Fibroblast of skin of right quadriceps (primary cell): ENCODE results near the gene PDS5B.
"Not testable (repeated sequence)": the region's sequence is repeated elsewhere in the genome, so short reads cannot be mapped to it uniquely, and the experiment has no call there.

Experiments used
- DNase-seq: peaks from one replicate; pipeline ENCODE4 v3.0.0-alpha.2; 2013

Gene PDS5B

DNA sequence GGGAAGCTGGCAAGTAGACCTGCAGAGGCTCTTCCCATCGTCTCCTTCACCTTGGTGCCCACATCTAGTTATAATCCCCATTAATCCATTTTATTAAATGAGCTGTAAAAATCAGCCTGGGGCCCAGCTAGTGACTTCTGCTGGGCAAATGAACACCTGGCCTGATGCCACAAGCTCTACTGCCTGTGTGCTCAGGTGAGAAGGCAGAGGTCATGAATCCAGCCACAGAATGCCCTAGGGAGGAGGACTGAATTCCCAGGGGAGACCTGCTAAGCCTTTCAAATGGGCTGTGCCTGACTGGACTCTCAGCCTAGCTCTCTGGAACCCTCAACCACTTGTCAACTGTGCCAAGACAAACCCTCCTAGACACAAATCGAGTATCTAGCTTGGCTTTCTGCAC lies 74.0 kb downstream of the PDS5B start:
- DNase-seq: no peak

DNA sequence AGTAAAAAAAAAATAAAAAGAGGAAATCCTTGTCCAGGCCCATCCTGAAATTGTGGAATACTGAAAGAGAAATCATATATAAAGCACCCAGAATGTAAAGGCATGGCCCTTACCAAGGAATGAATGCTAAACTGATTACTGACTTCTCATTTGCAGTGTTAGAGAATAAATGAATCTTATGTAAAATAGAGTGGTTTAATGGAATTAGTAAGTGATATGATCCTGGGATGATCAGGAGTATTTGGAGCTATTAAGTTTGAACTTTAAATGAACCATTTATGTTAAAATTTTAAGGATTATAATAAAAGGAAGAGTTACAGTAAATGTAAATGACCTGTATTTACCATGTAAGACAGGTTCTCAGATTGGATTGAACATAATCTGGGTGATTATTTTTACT lies 75.4 kb downstream of the PDS5B start:
- no peak for DNase-seq

DNA sequence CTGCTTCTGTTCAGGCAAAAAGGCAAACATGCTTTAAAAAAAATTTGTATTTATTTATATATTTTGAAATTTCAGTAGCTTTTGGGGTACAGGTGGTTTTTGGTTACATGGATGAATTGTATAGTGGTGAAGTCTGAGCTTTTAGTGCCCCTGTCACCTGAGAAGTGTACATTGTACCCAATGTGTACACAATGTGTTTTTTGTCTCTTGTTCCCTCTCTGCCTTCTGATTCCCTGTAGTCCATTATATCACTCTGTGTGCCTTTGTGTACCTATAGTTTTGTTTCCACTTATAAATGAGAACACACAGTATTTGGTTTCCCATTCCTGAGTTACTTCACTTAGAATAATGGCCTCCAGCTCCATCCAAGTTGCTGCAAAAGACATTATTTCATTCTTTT lies 77.4 kb downstream of the PDS5B start:
- DNase-seq: no peak

DNA sequence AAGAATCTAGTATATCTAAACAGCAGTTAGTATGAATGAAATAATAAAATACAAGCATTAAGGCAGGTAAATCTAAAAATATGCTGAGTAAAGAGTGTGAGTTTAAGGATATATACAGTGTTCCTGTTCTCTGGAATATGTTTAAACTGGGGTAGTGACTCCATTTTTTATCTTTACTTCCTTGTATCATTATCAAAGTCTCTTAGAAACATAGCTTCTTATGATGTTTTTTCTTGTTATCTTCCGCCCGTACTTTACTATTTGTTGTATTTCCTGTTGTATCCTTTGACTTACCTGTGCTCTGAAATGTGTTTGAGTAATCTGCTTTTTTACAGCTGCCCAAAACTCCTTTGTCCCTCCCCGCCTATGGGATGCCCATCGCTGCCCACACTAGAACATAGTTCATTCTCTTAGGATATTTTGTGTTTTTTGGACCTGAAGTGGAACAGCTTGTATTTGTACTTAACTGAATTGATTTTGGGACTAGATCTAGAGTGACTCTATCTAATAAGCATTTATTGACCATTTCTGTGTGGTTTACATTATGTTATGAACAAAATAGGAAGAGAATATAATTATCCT lies 80.8 kb downstream of the PDS5B start:
- no peak for DNase-seq

DNA sequence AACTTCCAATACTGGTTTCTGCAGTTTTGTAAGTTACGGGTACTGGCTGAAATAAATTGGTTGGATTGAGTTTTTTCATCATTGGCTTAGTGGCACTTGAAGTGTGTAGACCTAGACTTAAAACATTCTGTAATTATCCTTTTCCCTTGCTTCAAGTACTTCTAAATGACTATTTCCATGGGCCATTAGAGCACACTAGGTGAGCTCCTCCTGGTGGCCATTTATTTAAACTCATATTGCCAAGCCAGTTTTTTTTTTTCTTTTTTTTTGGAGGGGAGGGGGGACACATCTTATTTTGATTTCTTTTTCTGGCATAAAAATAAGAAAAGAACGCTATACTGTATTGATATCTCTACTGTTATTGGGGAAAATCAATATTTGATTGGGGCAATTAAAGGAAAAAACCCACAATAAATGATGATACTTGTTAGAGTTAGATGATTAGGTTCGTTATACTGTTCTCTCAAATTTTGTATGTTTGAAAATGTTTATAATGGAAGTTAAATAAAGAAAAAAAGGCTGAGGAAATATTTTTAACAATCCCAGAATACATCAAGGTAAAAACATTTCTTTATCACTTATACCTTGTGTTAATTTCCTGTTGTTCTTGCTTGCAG lies 82.9 kb downstream of the PDS5B start:
- peak; percentile 51 for DNase-seq

DNA sequence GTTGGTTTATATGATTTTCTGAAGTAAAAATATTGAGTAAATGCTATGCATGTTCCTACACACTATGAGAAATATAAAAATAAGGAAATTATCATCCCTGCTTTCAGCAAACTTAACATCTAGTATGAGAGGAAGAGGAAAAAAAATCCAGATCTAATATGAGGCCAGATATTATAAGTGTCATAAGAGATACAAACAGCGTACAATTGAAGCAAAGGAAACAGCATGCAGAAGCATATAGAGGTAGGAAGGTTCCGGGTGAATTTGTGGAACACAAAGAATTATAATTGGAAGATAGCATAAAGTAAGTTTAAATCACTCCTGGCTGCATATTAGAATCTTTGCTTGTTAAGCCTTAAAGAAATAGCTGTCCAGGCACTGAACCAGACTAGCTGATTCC lies 88.3 kb downstream of the PDS5B start:
- DNase-seq: no peak

DNA sequence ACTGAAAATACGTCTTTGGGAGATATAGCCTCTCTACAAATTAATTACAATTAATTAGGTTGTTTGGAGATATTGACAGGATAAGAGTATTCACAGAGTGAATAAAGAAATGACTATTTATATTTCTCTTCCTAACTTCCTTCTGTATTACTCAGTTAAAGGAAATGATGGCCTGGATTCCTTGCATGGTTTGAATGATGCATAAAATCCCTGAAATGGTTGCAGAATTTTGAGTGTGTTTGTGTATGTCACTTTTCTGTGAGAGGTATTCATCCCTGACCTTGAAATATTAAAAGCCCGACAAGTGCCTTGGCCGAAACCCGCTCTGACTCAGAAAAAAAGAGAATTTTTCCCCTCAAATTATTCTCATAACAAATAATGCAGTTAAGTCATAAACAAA lies 90.0 kb downstream of the PDS5B start:
- DNase-seq: no peak

DNA sequence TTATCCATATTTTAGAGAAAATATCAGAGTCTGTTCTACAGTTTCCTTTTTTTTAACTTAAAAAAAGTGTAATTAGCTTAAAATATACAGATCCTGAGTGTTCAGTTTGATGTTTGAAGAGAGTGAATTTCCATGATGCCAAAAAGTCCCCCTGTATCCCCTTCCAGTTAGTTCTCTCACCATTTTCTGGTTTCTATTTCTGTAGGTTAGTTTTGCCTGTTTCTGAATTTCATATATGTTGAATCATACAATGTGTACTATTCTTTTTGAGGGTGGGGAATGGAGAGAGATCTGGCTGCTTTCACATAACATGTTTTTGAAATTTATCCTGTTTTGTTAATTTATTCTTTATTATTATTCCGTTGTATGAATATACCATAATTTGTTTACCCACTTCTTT lies 95.9 kb downstream of the PDS5B start:
- no peak for DNase-seq

DNA sequence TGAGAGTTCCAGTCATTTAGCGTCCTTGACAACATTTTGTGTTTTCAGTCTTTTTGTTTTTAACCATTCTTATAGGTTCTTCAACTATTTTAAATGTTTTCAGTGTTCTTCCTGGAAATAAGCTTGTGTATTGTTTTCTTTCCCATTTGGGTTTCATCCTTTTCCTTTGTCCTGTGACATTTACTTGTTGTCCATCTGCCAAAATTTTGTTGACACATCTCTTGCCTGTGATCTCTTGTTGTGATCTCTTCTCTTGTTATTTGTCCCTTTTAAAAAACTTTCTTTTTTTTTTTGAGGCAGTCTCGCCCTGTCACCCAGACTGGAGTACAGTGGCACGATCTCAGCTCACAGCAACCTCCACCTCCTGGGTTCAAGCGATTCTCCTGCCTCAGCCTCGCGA lies 96.5 kb downstream of the PDS5B start:
- DNase-seq: no peak

DNA sequence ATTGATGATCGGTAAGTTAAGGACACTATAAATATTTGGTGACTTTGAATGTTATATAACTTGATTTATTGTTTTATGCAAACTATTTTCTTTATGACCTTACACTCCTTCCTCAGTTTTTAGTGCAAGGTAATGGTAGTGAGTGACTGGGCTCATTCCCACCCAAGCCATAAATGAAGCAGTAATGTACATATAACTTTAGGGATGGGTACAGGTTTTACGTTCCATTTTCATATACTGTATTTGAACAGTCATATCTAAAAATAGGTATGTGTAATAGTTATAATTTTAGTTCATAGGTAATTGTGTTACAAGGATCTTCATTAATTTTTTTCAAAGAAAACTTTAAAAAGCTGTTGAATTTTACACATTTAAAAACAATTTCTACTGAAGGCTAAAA lies 101.0 kb downstream of the PDS5B start:
- DNase-seq: no peak

DNA sequence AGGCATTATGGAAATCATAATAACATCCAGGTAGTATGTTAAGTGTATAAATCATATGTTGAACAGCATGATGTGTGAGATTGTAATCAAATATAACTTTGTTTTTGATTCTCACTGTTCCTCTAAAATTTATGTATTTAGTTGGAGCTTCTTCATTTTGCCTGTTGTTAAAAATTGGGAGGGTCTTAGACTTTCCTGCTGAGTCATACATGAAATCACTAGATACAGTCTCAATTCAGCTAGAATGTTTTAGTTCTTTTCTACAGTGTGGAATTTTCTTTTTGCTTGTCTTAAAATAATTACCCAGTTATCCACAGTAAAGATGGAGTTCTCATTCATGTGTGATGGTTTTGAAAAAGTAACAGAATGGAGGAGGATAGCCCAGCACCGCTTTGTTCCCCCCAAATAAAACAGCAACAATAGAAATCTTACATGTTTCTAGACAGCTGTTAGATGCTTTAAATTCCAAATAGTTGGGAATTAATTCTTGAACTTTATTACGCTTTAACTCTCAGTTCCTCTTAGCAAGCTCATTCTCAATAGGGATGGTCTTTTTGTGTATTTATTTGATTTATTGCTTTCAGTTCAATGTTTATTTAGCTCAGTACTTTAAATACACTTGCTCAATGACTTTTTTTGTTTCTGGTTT lies 109.5 kb downstream of the PDS5B start:
- DNase-seq: no peak

DNA sequence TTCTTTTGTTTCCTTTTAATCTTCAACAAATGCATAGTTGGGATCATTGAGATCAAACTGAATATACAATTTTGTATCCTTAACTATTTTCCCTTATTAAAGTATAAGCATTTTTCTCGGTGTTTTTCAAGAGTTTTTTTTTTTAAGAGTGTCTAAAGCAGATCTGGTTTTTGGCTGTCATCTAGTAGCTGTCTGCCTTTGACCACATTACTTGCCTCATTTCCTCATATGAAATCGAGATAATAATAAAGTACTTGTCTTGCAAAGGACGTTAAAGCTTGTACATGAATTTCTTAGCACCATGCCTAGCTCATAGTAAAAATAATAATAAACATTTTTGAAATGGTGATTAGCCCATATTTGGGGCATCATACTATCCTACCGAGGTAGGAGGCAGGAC lies 121.2 kb downstream of the PDS5B start:
- DNase-seq: no peak

DNA sequence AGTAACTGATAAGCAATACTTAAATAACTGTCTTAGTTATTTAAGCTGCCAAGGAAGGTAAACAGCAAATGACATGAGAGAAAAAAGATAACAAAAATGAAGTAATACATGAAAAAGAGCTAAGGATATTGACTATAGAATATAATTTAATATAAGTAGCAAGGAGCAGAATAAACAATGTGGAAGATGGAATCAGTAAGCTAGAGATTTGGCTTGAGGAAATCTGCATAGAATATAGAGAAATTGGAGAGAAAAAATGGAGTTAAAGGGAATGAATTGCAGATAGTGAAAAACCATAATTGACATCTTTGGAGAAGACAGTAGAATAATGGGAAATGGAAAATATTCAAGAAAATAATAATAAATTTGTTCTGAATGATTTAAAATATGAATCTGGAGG lies 127.1 kb downstream of the PDS5B start:
- DNase-seq: no peak

DNA sequence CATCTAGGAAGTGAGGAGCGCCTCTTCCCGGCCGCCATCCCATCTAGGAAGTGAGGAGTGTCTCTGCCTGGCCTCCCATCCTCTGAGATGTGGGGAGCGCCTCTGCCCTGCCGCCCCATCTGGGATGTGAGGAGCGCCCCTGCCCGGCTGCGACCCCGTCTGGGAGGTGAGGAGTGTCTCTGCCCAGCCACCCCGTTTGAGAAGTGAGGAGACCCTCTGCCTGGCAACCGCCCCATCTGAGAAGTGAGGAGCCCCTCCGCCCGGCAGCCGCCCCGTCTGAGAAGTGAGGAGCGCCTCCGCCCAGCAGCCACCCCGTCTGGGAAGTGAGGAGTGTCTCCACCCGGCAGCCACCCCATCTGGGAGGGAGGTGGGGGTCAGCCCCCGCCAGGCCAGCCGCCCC lies 129.9 kb downstream of the PDS5B start:
- not testable (repeated sequence) for DNase-seq

DNA sequence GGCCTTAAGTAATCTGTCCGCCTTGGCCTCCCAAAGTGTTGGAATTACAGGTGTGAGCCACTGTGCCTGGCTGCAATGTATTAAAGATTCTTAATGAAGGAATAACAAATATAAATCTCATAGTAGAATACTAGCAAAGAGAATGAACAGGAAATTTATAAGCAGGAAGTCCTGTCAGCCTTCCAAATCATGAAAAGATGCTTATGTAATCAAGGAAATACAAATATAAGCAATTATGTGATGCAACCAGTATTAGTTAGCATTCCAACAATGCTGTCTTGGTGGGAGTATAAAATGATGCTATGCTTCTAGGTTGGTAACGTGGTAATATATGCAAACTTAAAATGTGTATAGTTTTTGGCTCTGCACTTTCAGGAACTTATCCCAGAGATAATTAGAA lies 133.8 kb downstream of the PDS5B start:
- DNase-seq: peak; percentile 8

DNA sequence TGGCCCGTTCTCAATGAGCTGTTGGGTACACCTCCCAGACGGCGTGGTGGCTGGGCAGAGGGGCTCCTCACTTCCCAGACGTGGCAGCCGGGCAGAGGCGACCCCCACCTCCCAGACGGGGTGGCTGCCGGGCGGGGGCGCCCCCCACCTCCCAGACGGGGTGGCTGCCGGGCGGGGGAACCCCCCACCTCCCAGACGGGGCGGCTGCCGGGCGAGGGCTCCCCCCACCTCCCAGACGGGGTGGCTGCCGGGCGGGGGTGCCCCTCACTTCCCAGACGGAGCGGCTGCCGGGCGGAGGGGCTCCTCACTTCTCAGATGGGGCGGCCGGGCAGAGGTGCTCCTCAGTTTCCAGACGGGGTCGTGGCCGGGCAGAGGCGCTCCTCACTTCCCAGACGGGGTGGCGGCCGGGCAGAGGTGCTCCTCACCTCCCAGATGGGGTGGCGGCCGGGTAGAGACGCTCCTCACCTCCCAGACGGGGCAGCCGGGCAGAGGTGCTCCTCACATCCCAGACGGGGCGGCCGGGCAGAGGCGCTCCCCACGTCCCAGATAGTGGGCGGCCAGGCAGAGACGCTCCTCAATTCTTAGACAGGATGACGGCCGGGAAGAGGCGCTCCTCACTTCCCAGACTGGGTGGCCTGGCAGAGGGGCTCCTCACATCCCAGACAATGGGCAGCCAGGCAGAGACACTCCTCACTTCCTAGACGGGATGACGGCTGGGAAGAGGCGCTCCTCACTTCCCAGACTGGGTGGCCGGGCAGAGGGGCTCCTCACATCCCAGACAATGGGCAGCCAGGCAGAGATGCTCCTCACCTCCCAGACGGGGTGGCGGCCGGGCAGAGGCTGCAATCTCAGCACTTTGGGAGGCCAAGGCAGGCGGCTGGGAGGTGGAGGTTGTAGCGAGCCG lies 135.1 kb downstream of the PDS5B start:
- not testable (repeated sequence) for DNase-seq

DNA sequence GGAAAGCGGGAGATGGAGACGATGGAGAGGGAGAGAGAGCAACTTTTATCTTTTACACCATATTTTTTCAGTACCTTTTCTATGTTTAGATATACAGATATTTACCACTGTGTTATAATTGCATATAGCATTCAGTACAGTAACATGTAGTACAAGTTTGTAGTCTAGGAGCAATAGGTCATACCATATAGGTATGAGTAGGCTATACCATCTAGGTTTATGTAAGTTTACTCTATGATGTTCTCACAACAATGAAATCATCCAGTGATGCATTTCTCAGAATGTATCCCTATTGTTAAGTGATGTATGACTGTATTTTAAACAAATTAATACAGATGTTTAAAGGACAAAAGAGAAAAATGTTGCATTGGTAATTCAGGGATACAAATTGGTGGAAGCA lies 136.1 kb downstream of the PDS5B start:
- no peak for DNase-seq

DNA sequence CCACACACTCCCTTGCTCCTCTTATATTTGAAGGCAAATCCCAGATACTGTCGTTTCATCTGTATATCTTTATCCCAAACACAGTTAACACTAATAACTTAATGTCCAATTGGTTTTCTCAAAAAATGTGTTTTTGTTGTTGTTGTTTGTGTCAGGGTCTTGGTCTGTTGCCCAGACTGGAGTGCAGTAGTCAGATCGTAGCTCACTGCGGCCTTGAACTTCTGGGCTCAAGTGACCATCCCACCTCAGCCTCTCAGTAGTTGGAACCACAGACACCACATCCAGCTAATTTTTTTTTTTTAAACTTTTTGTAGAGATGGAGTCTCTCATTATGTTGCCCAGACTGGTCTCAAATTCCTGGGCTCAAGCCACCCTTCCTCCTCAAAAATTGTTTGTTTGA lies 137.7 kb downstream of the PDS5B start:
- no peak for DNase-seq

DNA sequence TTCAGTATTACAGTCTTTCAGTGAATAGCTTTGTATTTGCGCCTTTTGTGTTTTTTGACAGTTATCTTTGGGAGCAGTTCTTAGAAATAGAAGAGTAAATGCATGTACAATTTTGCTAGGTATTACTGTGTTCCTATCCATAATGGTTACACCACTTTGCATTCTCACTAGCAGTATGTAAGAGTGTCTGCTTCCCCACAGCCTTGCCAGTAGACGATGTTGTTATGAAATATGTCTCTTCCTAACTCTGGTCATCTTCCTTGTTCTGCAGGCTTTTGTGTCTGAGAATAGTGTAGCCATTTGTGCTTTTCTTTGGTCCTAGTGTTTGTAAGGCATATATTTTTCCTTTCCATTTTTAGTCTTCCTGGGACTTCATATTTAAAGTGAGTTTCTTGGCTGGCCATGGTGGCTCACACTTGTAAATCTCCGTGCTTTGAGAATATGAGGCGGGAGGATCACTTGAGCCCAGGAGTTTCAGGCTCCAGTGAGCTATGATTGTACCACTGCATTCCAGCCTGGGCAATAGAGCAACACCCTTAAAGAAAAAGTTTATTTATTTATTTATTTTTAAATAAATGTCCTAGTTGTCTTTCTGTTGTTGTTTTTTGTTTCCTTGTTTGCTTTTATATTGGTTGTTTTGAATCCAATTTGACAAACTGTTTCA lies 140.3 kb downstream of the PDS5B start:
- DNase-seq: no peak

DNA sequence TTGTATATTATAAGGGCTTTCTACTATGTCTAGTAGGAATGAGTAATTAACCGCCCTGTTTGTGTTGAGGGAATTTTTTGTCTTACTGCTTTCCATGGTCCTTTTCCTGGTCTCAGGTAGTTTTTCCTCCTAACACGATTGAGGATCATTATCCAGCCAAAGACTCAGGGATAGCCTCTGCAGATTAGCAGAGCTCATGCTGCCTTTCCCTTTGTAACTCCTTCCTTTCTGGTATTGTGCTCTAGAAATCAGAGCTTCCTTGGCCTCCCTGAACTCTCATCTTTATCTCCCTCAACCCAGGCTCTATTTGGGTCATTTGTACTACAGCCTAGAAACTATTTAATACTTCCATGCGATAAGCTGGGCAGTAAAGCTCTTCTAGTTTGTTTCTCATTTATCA lies 142.1 kb downstream of the PDS5B start:
- no peak for DNase-seq

DNA sequence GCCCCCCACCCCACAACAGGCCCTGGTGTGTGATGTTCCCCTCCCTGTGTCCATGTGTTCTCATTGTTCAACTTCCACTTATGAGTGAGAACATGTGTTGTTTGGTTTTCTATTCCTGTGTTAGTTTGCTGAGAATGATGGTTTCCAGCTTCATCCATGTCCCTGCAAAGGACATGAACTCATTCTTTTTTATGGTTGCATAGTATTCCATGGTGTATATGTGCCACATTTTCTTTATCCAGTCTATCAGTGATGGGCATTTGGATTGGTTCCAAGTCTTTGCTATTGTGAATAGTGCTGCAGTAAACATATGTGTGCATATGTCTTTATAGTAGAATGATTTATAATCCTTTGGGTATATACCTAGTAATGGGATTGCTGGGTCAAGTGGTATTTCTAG lies 142.8 kb downstream of the PDS5B start:
- DNase-seq: not testable (repeated sequence)

DNA sequence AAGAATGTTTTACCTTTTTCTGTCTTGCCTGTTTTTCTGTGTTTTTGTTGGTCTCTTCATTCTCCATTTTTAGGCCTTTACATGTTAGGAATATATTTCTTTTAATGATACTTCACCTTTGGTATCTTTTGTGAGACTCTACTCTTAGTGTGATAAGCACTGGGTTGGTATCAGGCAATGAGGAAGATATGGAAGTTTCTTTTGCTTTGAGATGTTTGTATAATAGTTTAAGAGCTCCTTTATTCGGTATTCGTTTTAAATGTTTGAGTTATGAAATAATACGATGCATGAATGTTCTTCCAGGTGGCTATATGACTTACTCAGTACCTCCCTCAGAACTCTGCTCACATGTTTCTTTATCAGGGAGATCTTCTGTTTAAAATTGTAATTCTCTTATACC lies 144.8 kb downstream of the PDS5B start:
- DNase-seq: no peak

DNA sequence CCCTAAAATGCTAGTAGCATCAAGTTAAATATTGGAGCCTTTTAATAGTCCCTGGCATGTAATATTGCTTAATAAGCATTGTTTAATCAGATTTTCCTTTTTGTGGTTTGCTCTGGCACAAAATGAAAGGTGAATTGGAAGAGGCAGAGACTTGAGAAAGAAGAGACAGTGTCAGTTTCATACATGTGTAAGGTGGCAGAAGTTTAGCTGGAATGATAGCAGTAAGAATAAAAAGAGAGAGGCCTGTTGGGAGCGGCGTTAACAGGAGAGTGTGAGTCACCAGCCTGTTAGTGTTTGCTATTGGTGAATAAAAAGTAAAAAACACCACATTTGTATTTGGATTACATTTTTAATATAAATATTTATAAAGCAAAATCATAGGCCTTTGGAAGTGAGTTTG lies 145.3 kb downstream of the PDS5B start:
- no peak for DNase-seq
